ENCODE results near the gene REM2. TPM values are rescaled to one million over a fixed set of nuclear protein-coding genes. Genes with fewer than 3 reads are reported as not detected.

The REM2 gene
- total RNA-seq, 1 experiment from 2014 or later: 1.5 TPM

GRCh38 chr14:22845821-22846625 lies 37.0 kb upstream of the REM2 start:
- Mint-ChIP-seq H3K27ac (no peak overlapping the region), H3K4me3 (no peak overlapping the region), H3K4me1 (peaks cover 24% of the 10 kb centered on the region), H3K9me3 (no peaks in the 10 kb centered on the region), H3K27me3 (ENCODE audit: low read depth) (no peaks in the 10 kb centered on the region), H3K36me3 (peaks cover 44% of the 10 kb centered on the region)
- TF ChIP-seq AR (CRISPR knock-in tag; IDR thresholded peaks at IDR 0.05): no peak
- TF ChIP-seq NFYB (CRISPR knock-in tag; conservative IDR thresholded peaks at IDR 0.05; ENCODE audit: low read depth): no peak
- TF ChIP-seq SP1 (CRISPR knock-in tag; conservative IDR thresholded peaks at IDR 0.05): no peak
- no peak for TF ChIP-seq OVOL2 (CRISPR knock-in tag; IDR thresholded peaks at IDR 0.05; ENCODE audit: borderline replicate concordance)
- ATAC-seq (no peak), DNase-seq (ENCODE audit: low spot score) (no peak)
- POLR2A ChIA-PET: no interaction called here
- CTCF ChIA-PET: interaction anchor here (10.1 kb wide), 1 partner anchor 24 kb away, joined by 280 read pairs; no protein-coding TSS in a partner anchor

GRCh38 chr14:22846811-22847307 lies 36.2 kb upstream of the REM2 start:
- ChIA-PET CTCF (interaction anchor here (1.3 to 10.1 kb wide), 4 partner anchors 11 to 276 kb away, joined by 6 to 280 read pairs (median 74); partner anchors contain the start of gene MMP14), POLR2A (interaction anchor here (2.4 kb wide), 1 partner anchor 24 kb away, joined by 9 read pairs; no protein-coding TSS in a partner anchor)
- no peak for DNase-seq (ENCODE audit: low spot score)
- Mint-ChIP-seq H3K4me1 (peaks cover 24% of the 10 kb centered on the region), H3K36me3 (peaks cover 39% of the 10 kb centered on the region), H3K9me3 (no peaks in the 10 kb centered on the region), H3K27me3 (ENCODE audit: low read depth) (no peaks in the 10 kb centered on the region), H3K4me3 (no peak overlapping the region), H3K27ac (no peak overlapping the region)
- no peak for ATAC-seq
- TF ChIP-seq JAZF1 (CRISPR knock-in tag; IDR thresholded peaks at IDR 0.05): no peak
- no peak for TF ChIP-seq ZNF512 (CRISPR knock-in tag; IDR thresholded peaks at IDR 0.05; ENCODE audit: borderline replicate concordance)
- TF ChIP-seq ATF2 (CRISPR knock-in tag; IDR thresholded peaks at IDR 0.05; ENCODE audit: borderline replicate concordance, low read depth): no peak
- no peak for TF ChIP-seq ZNF263 (CRISPR knock-in tag; IDR thresholded peaks at IDR 0.05; ENCODE audit: low read depth)
- TF ChIP-seq ZNF671 (CRISPR knock-in tag; IDR thresholded peaks at IDR 0.05): no peak
- no peak for TF ChIP-seq ZNF423 (CRISPR knock-in tag; IDR thresholded peaks at IDR 0.05)
- TF ChIP-seq ZNF416 (CRISPR knock-in tag; IDR thresholded peaks at IDR 0.05): no peak
- no peak for TF ChIP-seq ZNF396 (CRISPR knock-in tag; IDR thresholded peaks at IDR 0.05; ENCODE audit: borderline replicate concordance)
- no peak for TF ChIP-seq EMX1 (CRISPR knock-in tag; IDR thresholded peaks at IDR 0.05)
- TF ChIP-seq GTF2I (CRISPR knock-in tag; conservative IDR thresholded peaks at IDR 0.05): no peak
- no peak for TF ChIP-seq ZSCAN18 (CRISPR knock-in tag; IDR thresholded peaks at IDR 0.05)
- TF ChIP-seq FOXJ3 (CRISPR knock-in tag; IDR thresholded peaks at IDR 0.05; ENCODE audit: borderline replicate concordance): no peak
- no peak for TF ChIP-seq HMGXB4 (CRISPR knock-in tag; IDR thresholded peaks at IDR 0.05)
- no peak for TF ChIP-seq ATF1 (CRISPR knock-in tag; IDR thresholded peaks at IDR 0.05)
- no peak for TF ChIP-seq MXD4 (CRISPR knock-in tag; IDR thresholded peaks at IDR 0.05; ENCODE audit: borderline replicate concordance)
- TF ChIP-seq ZNF425 (CRISPR knock-in tag; conservative IDR thresholded peaks at IDR 0.05): no peak

All from WTC11 (cell line).